HepG2 (cell line): ENCODE measurements around the gene GCM1. TPM values are rescaled to one million over a fixed set of nuclear protein-coding genes. Genes with fewer than 3 reads are reported as not detected.
A peak's percentile ranks its signal among the peaks of the same experiment; 100 is the strongest.

Source experiments
- ADNP ChIP-seq: sonication (generic); formaldehyde crosslinking; IDR thresholded peaks from 2 replicates; pipeline ENCODE4 v1.4.0; 2020; ENCODE audit warnings: missing genetic modification reagents
- ASH2L ChIP-seq: fragments of 300-600, 200-600 bp; sonication (generic); IDR thresholded peaks from 2 replicates; pipeline ENCODE4 v1.7.0; 2017; ENCODE audit warnings: low read depth, mild to moderate bottlenecking, moderate library complexity, mixed read lengths, low read length; ENCODE audit not compliant: insufficient read length
- CEBPZ ChIP-seq: IDR thresholded peaks from 2 replicates; pipeline ENCODE4 v1.6.1; 2012; ENCODE audit warnings: low read length, improper control_type of control experiment
- CERS6 ChIP-seq: sonication (generic); formaldehyde crosslinking; IDR thresholded peaks from 2 replicates; pipeline ENCODE4 v1.5.0; 2020; ENCODE audit warnings: missing genetic modification reagents
- GATAD1 ChIP-seq: IDR thresholded peaks from 2 replicates; pipeline ENCODE4 v1.6.1; 2016; ENCODE audit warnings: missing genetic modification reagents, missing compliant biosample characterization
- GATAD2A ChIP-seq: IDR thresholded peaks from 2 replicates; pipeline ENCODE4 v1.6.1; 2016
- NFKBIZ ChIP-seq: IDR thresholded peaks from 2 replicates; pipeline ENCODE4 v1.6.1; 2018; ENCODE audit warnings: missing genetic modification reagents, missing compliant biosample characterization
- POLR2AphosphoS5 ChIP-seq: IDR thresholded peaks from 2 replicates; pipeline ENCODE4 v1.6.1; 2012; ENCODE audit warnings: low read depth, low read length
- RCOR2 ChIP-seq: IDR thresholded peaks from 2 replicates; pipeline ENCODE4 v1.6.1; 2016; ENCODE audit warnings: missing biosample characterization, missing genetic modification reagents
- RELA ChIP-seq: sonication (generic); formaldehyde crosslinking; IDR thresholded peaks from 2 replicates; pipeline ENCODE4 v1.4.0; 2020; ENCODE audit warnings: missing genetic modification reagents
- REST ChIP-seq, 2 experiments: IDR thresholded peaks; 2 replicates each; pipeline ENCODE4 v1.6.1; 2011 to 2012; ENCODE audit warnings: low read length in 2 of 2, borderline replicate concordance in 1 of 2, low read depth in 1 of 2, mild to moderate bottlenecking in 1 of 2, moderate library complexity in 1 of 2
- TCF7L2 ChIP-seq: IDR thresholded peaks from 2 replicates; pipeline ENCODE4 v1.6.1; 2011; ENCODE audit warnings: mild to moderate bottlenecking, low read depth, low read length, moderate library complexity
- TOPORS ChIP-seq: sonication (generic); formaldehyde crosslinking; IDR thresholded peaks from 2 replicates; pipeline ENCODE4 v1.8.0; 2023; ENCODE audit warnings: mild to moderate bottlenecking, missing genetic modification reagents
- YY1 ChIP-seq: IDR thresholded peaks from 2 replicates; pipeline ENCODE4 v1.6.1; 2011; ENCODE audit warnings: low read length, low read depth, moderate library complexity, mild to moderate bottlenecking; ENCODE audit not compliant: insufficient read depth, insufficient replicate concordance
- ZBTB25 ChIP-seq: IDR thresholded peaks from 2 replicates; pipeline ENCODE4 v1.6.1; 2018; ENCODE audit warnings: missing genetic modification reagents
- ZFX ChIP-seq: sonication (generic); formaldehyde crosslinking; IDR thresholded peaks from 2 replicates; pipeline ENCODE4 v1.4.0; 2020; ENCODE audit warnings: mild to moderate bottlenecking, low read depth, missing genetic modification reagents, moderate library complexity
- ZNF17 ChIP-seq: sonication (generic); formaldehyde crosslinking; IDR thresholded peaks from 2 replicates; pipeline ENCODE4 v1.5.0; 2020; ENCODE audit warnings: mild to moderate bottlenecking, missing genetic modification reagents
- ZNF235 ChIP-seq: sonication (generic); formaldehyde crosslinking; IDR thresholded peaks from 2 replicates; pipeline ENCODE4 v1.8.1; 2023; ENCODE audit warnings: mild to moderate bottlenecking, missing genetic modification reagents, borderline replicate concordance
- ZNF253 ChIP-seq: sonication (generic); formaldehyde crosslinking; IDR thresholded peaks from 2 replicates; pipeline ENCODE4 v1.8.0; 2022; ENCODE audit warnings: mild to moderate bottlenecking, missing genetic modification reagents, borderline replicate concordance
- ZNF354B ChIP-seq: sonication (generic); formaldehyde crosslinking; IDR thresholded peaks from 2 replicates; pipeline ENCODE4 v1.8.0; 2022; ENCODE audit warnings: mild to moderate bottlenecking, missing genetic modification reagents
- ZNF547 ChIP-seq: sonication (generic); formaldehyde crosslinking; IDR thresholded peaks from 2 replicates; pipeline ENCODE4 v1.5.1; 2020; ENCODE audit warnings: mild to moderate bottlenecking, missing genetic modification reagents
- ZSCAN20 ChIP-seq: sonication (generic); formaldehyde crosslinking; IDR thresholded peaks from 2 replicates; pipeline ENCODE4 v1.4.0; 2020; ENCODE audit warnings: missing genetic modification reagents, mild to moderate bottlenecking, borderline replicate concordance
- ZSCAN31 ChIP-seq: sonication (generic); formaldehyde crosslinking; IDR thresholded peaks from 2 replicates; pipeline ENCODE4 v1.5.0; 2020; ENCODE audit warnings: low read depth, mild to moderate bottlenecking, missing genetic modification reagents
- polyA plus RNA-seq, 8 experiments: library from polyadenylated mRNA; depleted of rRNA in 3 of 8; stranded (reverse) in 7 of 8; unstranded in 1 of 8; fragments of >200 nt; fragmentation: Illumina TruSeq in 4 of 8; extraction: Trizol in 4 of 8; gene quantifications; 2 replicates each; pipeline versions ENCODE4 v1.2.1 to v1.2.3, GENCODE V29; 2011 to 2016; ENCODE audit warnings: low read depth in 4 of 8, missing spikeins in 1 of 8, mixed read lengths in 1 of 8; ENCODE audit not compliant: insufficient read depth in 1 of 8
- total RNA-seq, 5 experiments: library from RNA; depleted of rRNA; stranded (reverse); fragments of >200 nt; fragmentation: Illumina TruSeq; extraction: Trizol; gene quantifications; 2 replicates each; pipeline ENCODE4 v1.2.3, GENCODE V29; 2016; ENCODE audit warnings: low read depth in 1 of 5

The GCM1 gene
- total and polyA plus RNA-seq, 2 of the 13 experiments (the other 11 are each of a cell fraction or from before 2014, with no cell fraction given), result 0.04 to 0.13 TPM

- TF ChIP-seq CEBPZ (no peak), ZSCAN20 (CRISPR knock-in tag) (no peak), ZNF17 (CRISPR knock-in tag) (no peak), GATAD2A (CRISPR knock-in tag) (0 out of 2 replicates have a peak, but pooled peaks have one; percentile 12), ZBTB25 (CRISPR knock-in tag) (no peak), ADNP (CRISPR knock-in tag) (no peak), TCF7L2 (no peak), GATAD1 (CRISPR knock-in tag) (no peak), RELA (CRISPR knock-in tag) (no peak), ZNF235 (CRISPR knock-in tag) (no peak), ZSCAN31 (CRISPR knock-in tag) (no peak), ZNF547 (no peak), ZNF354B (peak; percentile 59; the same call in 1 of the 2 replicates), CERS6 (CRISPR knock-in tag) (no peak), POLR2AphosphoS5 (no peak), ASH2L (no peak), TOPORS (CRISPR knock-in tag) (no peak), RCOR2 (CRISPR knock-in tag) (no peak), NFKBIZ (CRISPR knock-in tag) (no peak), ZFX (no peak), YY1 (peak; percentile 6), ZNF253 (CRISPR knock-in tag) (no peak), REST (IDR thresholded peaks at IDR 0.05; ENCODE audit: borderline replicate concordance in 1 of 2, low read depth in 1 of 2, low read length in 2 of 2) (no peak)
These were observed 34.9 kb downstream of the GCM1 start (continued) for GRCh38 chr6:53113742-53114141.
